ENCODE data around the gene SLC25A45. TPM values are rescaled to one million over a fixed set of nuclear protein-coding genes. Genes with fewer than 3 reads are reported as not detected.

SLC25A45 gene
- total and polyA plus RNA-seq, 7 donors = 3.7 to 18.5 (median 7.0) TPM

- WGBS, 3 donors = 85% methylated on average over 27 to 29 of the region's 29 CpGs
- intact Hi-C loops (cut with DNase I) = no loop called here
- H3K9me3 ChIP-seq = no peaks in the 10 kb centered on the region
- DNase-seq = peak in 1 of 2 donors; percentile 47
- H3K4me3 ChIP-seq = no peak overlapping the region
- H3K36me3 ChIP-seq (ENCODE audit: insufficient read depth in 1 of 2, low read depth in 1 of 2) = peaks cover 0 to 56% of the 10 kb centered on the region in 2 donors
- H3K27me3 ChIP-seq (ENCODE audit: insufficient read depth in 3 of 3, low read length in 2 of 3) = no peaks in the 10 kb centered on the region
- TF ChIP-seq CTCF (IDR thresholded peaks at IDR 0.05) = no peak
- no peak for ATAC-seq
- H3K27ac ChIP-seq = no peak overlapping the region
- peaks cover 32% of the 10 kb centered on the region for H3K4me1 ChIP-seq
Observed at GRCh38 chr11:65410936-65411680, 28.7 kb upstream of the SLC25A45 start.

- WGBS, 3 donors = 86 to 88% (median 86%) methylated on average over 24 of the region's 24 CpGs
- peak overlapping the region; percentile 23 for H3K27ac ChIP-seq
- peak in 3 of 4 donors; percentile 35 to 51 (median 47) for ATAC-seq
- no peak for TF ChIP-seq CTCF (IDR thresholded peaks at IDR 0.05)
- no peaks in the 10 kb centered on the region for H3K27me3 ChIP-seq (ENCODE audit: insufficient read depth in 3 of 3, low read length in 2 of 3)
- intact Hi-C loops (cut with DNase I) = no loop called here
- no peaks in the 10 kb centered on the region for H3K4me1 ChIP-seq
- H3K9me3 ChIP-seq = no peaks in the 10 kb centered on the region
- DNase-seq = no peak
- peaks cover 2 to 86% of the 10 kb centered on the region in 2 donors for H3K36me3 ChIP-seq (ENCODE audit: insufficient read depth in 1 of 2, low read depth in 1 of 2)
- no peak overlapping the region for H3K4me3 ChIP-seq
Observed at GRCh38 chr11:65404638-65405339, 22.3 kb upstream of the SLC25A45 start.

DNA sequence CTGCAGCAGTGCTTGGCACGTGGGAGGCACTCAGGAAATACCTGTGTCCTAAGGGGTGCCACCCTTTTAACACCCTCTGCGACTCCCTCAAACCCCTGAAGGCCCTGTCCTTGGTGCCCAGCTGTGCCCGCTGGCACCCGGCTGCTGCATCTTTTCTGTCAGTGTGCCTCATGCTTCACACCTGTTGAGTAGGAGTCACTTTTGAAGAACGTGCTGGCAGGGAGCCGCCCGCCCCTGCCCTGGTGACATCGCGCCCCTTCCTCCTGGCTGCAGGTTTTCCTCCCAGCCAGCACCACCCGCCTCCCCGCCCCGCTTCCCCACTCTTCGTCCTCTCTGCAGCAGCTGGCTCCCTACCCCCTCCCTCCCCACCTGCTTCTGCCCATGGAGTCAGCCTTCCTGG is 21.8 kb upstream of the SLC25A45 start:
- TF ChIP-seq CTCF (IDR thresholded peaks at IDR 0.05) = no peak
- 62 to 79% (median 76%) methylated on average over 12 to 13 of the region's 13 CpGs for WGBS, 3 donors
- Histone ChIP-seq H3K4me1 (no peaks in the 10 kb centered on the region), H3K4me3 (no peak overlapping the region), H3K27ac (peak overlapping the region; percentile 46), H3K27me3 (ENCODE audit: insufficient read depth in 3 of 3, low read length in 2 of 3) (no peaks in the 10 kb centered on the region), H3K9me3 (no peaks in the 10 kb centered on the region), H3K36me3 (ENCODE audit: insufficient read depth in 1 of 2, low read depth in 1 of 2) (peaks cover 2 to 86% of the 10 kb centered on the region in 2 donors)
- intact Hi-C loops (cut with DNase I) = no loop called here
- ATAC-seq (peak in 2 of 4 donors; percentile 5 to 11), DNase-seq (no peak)

DNA sequence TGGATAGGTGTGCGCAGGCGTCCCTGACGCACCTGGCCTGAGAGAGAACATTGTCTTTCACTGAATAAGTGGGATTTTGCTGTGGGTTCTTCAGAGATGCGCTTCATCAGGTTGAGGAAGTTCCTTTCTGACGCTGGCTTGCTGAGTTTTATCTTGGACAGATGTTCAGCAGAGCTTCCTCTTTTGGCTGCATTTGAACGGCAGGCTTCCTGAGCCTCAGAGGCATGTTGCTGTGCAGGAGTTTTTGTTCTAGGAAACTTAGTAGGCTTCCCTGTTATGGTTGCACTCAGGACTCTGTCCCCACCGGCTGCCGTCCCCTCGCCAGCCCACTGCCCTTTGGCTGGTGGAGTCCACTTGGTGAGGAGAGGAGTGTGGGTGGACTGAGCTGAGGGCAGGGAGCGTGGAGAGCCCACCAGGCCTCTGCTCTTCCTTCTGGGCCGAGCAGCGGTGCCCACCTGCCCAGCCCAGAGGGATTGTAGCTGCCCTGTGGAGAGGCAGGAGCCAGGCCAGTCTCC is 21.2 kb upstream of the SLC25A45 start:
- DNase-seq = no peak
- WGBS, 3 donors = 75 to 82% (median 82%) methylated on average over 12 of the region's 12 CpGs
- Histone ChIP-seq H3K27ac (peak overlapping the region; percentile 46), H3K4me1 (no peaks in the 10 kb centered on the region), H3K4me3 (no peak overlapping the region), H3K36me3 (ENCODE audit: insufficient read depth in 1 of 2, low read depth in 1 of 2) (peaks cover 2 to 86% of the 10 kb centered on the region in 2 donors), H3K27me3 (ENCODE audit: insufficient read depth in 3 of 3, low read length in 2 of 3) (no peaks in the 10 kb centered on the region), H3K9me3 (no peaks in the 10 kb centered on the region)
- intact Hi-C loops (cut with DNase I) = no loop called here
- no peak for TF ChIP-seq CTCF (IDR thresholded peaks at IDR 0.05)
- peak in 2 of 4 donors; percentile 11 to 23 for ATAC-seq
